Transverse colon (tissue), 3 donors: ENCODE results near the gene B3GNT7.

Experiments
- POLR2A ChIP-seq: fragments of 450-650 bp; IDR thresholded peaks from one replicate; pipeline ENCODE4 v1.6.1; 2016; ENCODE audit warnings: antibody characterized with exemption, mild to moderate bottlenecking, moderate library complexity
- TF ChIP-seq, protein P1 (sequence below), 5 experiments: fragments of 200-600 bp in 3 of 5; fragments of 450-650 bp in 2 of 5; sonication (generic) in 3 of 5; IDR thresholded peaks; 1 replicate in 2 of 5; 2 replicates in 3 of 5; pipeline ENCODE4 v1.5.1; 2016 to 2017; ENCODE audit warnings: antibody characterized with exemption in 5 of 5, inconsistent platforms in 3 of 5, mild to moderate bottlenecking in 2 of 5, moderate library complexity in 1 of 5

DNA sequence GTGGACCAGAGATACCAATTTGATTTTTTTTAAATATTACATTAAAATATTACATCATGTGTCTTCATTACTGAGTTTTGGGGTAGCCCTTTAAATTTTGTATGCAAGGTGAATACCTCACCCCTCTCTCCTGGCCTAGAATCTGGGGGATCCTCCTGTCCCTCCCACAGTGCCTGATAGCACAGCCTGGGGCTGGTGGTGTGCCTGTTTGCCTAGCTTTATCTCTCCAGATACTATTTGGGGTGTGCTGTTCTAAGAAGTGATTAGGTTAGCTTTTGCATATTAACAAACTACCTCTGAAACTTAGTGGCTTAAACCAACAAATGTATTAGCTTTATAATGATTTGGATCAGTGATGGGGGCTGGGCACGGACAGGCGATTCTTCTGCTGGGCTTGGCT, 20.7 kb upstream of the B3GNT7 start:
- TF ChIP-seq, protein P1, sequence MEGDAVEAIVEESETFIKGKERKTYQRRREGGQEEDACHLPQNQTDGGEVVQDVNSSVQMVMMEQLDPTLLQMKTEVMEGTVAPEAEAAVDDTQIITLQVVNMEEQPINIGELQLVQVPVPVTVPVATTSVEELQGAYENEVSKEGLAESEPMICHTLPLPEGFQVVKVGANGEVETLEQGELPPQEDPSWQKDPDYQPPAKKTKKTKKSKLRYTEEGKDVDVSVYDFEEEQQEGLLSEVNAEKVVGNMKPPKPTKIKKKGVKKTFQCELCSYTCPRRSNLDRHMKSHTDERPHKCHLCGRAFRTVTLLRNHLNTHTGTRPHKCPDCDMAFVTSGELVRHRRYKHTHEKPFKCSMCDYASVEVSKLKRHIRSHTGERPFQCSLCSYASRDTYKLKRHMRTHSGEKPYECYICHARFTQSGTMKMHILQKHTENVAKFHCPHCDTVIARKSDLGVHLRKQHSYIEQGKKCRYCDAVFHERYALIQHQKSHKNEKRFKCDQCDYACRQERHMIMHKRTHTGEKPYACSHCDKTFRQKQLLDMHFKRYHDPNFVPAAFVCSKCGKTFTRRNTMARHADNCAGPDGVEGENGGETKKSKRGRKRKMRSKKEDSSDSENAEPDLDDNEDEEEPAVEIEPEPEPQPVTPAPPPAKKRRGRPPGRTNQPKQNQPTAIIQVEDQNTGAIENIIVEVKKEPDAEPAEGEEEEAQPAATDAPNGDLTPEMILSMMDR (IDR thresholded peaks at IDR 0.05): no peak
- no peak for TF ChIP-seq POLR2A
